NCI-H1436 treated with DMSO at 0.1 percent for 48 hours (cell line): ENCODE results near the gene ARG1.
A peak's percentile ranks its signal among the peaks of the same experiment; 100 is the strongest.

ENCODE experiments used
- DNase-seq: peaks from one replicate; lab custom pipeline; 2025; lab: John Stamatoyannopoulos, UW

Gene ARG1

DNA sequence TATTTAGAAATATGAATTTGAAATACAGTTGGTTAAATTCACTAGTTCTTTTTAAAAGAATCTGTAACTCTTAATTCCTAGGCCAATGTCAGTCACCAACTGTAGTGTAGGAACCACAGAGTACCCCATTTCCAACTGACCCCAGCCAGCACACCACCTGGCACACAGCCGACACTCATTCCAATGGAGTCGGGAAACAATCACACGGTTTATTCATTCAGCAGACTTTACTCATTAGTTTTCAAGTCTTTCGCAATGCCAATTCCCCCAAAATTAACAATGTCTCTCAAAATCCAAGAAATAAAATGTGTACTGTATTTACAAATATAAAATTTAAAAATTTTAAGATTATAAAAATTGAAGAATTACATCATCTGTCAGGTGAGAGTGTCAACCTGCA lies 13.5 kb downstream of the ARG1 start:
- no peak for DNase-seq

DNA sequence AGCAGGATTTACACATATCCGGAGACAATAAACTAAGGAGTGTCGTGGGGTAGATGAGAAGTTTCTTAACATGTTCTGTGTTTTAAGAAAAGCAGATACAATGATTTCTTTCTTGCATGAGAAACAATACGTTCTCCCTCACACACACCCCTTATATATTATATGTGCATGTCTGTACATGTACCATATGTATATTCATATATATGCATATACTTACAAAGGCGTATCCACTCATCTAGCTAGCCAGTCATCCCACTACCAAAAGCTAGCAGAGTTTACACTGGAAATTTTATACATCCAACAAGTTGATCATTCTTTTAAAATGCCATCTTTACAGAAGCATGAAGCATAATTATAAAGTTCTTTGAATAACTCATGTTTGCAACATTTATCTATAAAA lies 14.9 kb downstream of the ARG1 start:
- DNase-seq, result no peak

DNA sequence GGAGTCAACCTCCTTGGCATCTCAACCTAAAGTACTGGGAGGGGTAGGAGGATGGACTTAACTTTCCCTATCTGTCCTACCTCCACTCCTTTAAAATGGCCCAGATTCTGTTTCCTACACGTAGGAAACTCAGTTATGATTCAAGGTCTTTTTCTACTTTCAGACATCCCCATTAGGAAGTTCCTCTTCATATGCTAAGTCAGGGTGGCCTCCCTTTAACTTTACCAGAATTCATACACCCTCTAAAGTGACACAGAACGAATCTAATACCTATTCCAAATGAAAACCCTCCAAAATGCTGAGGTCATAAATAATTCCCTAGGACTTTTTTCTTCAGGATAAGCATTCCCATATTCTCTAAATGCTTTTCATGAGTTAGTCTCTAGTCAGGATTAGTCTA lies 15.6 kb downstream of the ARG1 start:
- DNase-seq, result no peak

DNA sequence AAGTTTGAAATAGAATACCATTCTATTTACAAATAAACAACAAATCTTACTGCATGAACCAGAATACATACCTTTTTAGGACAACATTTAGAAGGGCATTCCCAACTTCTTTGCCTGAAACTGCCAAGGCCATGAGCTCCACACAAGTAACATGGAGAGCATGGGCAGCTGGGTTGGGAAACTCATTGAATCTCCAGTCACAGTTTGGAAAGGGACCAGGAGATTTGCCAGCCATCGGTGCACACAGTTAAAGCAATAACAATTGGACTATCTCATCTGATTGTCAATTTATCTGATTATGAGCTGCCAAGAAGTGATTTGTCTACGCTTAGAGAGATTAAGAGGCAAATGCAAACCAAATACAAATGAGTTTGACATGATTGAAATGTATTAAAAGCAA lies 19.9 kb downstream of the ARG1 start:
- DNase-seq, result no peak

DNA sequence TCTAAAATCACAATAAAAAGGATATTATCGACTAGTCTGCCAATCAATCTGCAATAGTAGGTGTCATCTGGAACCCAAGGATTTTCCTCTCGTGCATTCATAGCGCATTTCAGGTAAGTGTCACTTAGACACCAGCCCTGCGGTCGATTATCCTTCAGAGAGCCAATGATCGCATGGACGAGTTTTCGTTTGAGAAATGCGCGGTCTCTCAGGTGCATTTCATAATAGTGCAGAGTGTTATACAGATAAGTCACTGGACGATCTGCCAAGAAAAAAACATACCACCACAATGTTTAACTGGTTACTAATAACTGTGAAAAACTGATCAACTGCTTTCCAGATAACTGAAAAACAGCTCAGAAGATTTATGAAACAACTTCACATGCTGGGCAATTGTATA lies 21.0 kb downstream of the ARG1 start:
- no peak for DNase-seq

DNA sequence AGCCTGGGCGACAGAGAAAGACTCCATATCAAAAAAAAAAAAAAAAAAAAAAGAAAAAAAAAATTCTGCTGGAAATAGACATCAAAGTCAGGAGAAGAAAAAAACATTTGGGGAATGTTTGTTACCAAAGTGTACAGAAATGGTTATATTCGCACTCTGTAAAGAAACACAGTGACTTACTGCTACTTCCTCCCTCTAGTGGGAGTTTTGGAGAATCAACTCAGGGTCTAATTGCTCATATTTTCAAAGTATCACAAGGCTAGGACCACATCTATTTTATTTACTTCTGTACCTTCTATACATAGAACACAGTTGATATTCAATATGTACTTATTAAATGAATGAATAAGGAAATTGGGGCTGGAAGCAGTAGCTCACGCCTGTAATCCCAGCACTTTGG lies 24.4 kb downstream of the ARG1 start:
- DNase-seq, result no peak

DNA sequence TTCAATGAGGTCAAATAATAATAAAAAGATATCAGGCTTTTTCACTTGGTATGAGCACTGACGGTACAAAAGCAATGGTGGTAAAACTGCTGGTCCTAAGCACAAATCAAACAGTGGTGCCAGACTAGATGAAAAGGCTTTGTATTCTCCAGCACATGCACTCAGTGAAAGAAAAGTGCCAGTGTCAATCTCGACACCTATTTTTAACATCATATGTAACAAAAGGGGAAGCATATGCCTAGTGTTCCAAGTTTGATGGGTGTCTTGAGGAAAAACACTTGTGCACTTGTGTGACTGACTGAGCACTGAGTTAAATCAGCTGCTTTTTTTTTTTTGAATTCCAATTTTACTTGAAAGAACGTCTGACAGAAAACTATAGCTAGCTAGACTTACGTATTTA lies 27.7 kb downstream of the ARG1 start:
- no peak for DNase-seq

DNA sequence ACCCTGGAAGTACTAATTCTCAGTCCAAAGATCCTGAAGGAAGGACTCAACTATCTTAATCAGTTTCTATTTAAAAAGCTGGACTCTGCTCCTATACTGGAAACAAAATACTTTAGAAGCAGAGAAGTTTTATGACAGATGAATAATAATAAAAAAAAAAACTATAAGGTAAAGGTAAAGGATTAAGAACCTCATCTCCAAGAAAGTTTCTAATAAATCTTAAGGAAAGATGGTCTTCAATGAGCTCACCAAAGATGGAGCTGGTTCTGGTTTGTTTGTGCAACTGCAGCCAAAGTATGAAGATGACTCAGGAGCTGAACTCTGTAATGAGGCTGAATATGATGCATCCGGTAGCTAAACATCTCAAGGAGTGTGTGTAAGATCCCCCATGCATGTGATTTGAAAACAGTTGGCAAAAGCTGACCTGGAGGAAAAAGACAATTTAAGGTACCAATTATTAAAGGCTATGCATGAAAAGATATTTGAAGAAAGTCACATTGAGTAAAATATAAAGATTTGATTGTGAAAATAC lies 29.8 kb downstream of the ARG1 start:
- DNase-seq, result no peak

DNA sequence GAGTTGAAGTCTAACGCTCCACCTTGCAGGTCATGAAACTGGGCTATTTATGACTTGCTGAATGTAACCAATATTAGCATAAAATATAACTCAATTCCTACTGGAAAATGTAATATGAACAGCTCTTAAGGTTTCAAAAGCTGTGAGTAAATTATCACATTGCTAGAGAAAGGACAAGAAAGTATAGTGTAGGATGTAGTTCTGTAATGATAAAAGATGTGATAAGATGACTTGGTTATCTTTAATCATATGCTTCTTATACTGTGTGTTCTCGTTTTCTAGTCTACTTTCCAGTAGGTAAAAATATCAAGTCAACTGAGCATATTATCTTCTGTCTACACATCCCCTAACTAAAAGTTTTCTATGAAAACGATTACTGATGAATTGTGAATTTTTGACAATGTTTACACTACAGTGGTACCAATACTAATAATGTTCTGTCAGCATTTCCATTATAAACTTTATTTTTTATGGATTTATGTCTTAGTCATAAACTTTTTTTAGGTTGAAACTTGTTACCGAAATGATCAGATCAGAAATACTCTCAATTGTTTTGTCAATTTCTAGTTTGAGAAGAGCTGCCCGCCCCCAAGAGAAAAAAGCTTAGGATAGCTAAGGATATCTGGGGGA lies 40.4 kb downstream of the ARG1 start:
- DNase-seq, result no peak

DNA sequence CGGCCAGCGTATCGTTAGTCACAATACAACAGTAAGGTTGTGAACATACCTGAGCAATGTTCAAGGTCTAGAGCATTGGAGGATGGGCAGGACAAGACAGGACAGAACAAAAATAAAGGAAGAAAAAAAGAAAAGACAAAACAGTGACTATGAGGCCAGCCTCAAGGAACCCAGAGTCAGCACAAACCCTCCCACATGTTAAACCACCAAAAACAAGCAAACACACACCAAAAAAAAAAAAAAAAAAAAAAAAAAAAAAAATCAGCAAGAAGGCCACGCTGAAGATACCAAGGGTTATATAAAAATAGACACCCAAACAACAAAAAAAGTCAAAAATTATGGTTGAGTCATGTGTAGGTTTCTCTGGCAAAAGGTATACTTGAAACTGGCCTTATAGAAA lies 42.2 kb downstream of the ARG1 start:
- DNase-seq, result no peak

DNA sequence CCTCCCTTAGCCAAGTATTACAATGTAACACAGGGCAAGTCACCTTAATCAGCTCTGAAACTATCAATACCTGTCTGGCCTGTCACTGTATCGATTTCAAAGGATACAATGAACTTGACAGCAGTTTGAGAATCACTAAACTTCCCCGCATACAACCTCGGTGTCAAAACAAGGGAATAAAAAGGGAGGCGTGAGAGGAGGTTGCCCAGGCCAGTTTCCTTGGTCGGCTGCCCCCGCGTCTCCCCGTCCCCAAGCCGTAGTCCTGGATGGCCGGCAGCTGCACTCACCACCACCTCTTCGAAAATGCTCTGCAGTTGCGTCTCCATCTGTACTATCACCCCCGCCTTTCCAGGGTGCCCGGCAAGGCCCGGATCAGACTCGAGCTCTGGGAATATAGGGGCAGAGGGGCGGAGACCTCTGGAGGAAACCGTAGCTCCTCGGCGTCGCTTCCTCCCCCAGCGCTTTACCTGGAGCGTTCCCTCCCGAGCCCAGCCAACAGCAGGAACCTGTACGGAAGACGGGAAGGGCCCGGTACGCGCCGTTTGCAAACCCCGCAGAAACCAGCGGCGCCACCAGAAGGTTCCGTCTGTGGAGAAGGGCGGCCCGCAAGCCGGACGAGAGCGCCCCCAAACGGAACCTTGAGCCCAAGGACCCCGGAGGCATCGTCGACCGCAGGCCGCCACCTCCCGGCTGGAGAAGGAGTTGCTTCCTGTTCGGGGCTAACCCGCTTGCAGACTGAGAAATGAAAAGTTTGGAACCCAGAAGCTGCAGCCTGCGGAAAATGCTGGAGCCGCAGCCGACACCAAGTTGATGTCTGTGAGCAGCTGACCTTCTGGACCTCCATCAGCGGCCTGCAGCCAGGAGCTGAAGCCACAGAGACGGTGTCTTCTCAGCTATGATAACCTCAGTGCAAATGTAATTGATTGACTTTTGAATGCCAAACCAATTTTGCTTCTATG lies 55.0 kb downstream of the ARG1 start, which contains the start of gene MED23:
Gene MED23 (minus strand): TSS at position 519 of the 959 bp plus-strand sequence. CDS start 193 bp downstream, at position 326.
- peak; percentile 61 for DNase-seq

DNA sequence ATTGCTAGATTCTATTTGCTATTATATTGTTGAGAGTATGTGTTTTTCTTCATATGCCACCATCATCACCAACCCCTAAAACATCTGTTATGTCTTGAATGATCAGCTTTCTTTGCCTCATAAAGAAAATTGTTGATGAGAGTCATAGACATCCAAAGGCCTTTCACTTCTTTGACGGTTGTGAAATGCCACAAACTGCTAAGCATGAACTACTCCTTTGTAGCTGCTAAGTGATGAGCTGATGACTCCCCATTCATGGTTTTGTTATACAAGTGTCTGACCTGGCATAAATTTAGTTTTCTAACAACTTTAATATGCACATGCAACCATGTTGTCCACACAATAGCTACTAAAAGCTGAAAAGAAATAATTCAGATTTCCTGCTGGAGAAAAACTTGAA lies 55.7 kb downstream of the ARG1 start:
- DNase-seq, result no peak

DNA sequence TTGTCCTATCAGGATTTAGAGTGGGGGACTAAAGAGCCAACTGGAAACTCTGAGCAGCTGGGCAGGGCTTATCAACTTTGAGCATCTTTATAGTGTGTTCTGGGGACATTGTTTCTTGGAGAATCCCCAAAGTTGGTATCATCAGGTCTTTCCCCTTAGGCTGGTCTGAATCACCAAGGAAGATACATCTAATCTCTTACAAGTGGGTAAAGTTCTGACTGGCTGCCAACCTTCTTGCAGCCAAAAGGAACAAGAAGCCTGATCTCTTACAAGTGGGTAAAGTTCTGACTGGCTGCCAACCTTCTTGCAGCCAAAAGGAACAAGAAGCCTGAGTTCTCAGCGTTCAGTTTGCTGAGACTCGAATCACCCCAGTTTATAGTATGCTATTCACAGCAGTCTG lies 56.6 kb downstream of the ARG1 start:
- no peak for DNase-seq

DNA sequence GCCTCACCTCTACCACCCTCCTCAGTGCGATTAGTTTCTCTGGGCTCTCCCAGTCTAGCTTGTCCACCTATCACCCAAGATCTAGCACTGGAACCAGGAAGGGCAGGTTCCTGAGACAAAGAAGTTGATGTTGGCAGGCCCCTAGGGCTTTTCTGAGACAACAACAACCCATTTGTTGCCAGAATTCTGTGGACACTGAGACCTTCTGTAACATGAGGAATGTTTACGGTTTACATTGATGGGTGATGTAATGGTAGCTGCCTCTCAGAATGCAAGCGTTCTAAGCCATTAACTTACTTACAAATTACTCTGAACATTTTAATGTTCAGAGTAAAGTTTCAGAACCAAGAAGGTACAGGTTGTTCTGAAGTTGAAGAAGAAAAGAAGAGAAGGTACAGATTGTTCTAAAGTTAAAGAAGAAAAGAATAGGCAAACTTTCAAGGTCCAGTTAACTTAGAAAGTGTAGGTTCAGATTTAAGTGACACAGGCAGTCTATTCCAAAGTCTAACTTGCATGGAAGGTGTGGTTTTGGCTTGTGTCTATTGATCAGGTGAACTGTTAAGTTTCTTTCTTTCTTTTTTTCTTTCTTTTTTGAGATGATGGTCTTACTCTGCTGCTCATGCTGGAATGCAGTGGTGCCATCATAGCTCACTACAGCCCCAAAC lies 58.7 kb downstream of the ARG1 start:
- DNase-seq, result no peak
